HG03575 (cell line): Measurements from ENCODE around the gene VPS18.

Experiments
- ATAC-seq: cut with Tn5 transposase; IDR thresholded peaks from one replicate; pipeline ENCODE4 v1.9.1; 2021; ENCODE audit not compliant: unreplicated experiment, insufficient number of reproducible peaks, low FRiP score; ENCODE audit errors: extremely low read depth

Gene VPS18

GRCh38 chr15:40914486-40914885 is 20.2 kb downstream of the VPS18 start:
- ATAC-seq, result no peak

DNA sequence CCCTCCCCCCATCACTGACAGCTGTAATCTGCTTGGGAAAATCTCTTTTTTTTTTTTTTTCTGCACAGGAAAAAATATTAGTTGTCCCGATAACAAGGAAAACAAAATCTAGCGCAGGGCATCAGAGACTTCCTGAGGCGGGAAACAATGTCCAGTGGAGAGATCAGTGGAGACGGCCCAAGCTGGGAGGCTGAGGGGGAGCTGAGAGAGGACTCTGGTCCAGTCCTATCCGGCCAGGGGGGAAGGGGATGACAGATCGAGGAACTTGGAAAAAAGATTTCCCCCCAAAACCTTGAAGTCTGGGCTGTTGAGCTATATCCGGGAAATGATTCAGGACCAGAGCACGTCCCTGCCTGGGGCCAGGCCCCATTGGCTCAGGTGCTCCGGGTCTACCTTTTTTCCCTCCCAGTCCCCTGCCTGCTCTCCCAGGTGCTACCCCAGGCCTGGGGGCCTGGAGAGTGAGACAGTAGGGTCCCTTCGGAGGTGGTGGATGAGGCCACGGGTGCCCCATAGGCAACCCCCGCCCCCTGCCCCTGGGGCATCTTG is 20.9 kb downstream of the VPS18 start:
- no peak for ATAC-seq

GRCh38 chr15:40915679-40916078 is 21.4 kb downstream of the VPS18 start:
- ATAC-seq, result no peak

DNA sequence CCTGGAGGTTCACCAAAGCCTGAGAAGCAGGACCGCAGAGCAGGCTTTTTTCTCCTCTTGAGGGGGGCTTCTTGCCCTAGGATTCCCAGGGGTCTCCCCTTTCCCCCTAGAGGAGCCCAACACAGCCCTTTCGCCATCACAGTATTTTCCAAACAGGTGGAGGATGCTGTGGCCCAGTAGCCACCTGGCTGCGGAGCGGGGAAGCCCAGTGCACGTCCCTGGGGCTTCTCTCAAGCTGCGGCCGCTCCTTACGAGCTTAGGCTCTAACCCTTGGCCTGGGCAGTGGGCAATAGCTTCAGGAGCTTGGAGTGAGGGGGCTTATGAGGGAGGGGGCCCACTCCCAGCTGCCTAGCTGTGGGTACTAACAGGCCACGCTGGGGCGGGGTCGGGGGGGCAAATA is 23.3 kb downstream of the VPS18 start:
- no peak for ATAC-seq

- no peak for ATAC-seq
Measured at GRCh38 chr15:40918146-40918798, 24.0 kb downstream of the VPS18 start.

DNA sequence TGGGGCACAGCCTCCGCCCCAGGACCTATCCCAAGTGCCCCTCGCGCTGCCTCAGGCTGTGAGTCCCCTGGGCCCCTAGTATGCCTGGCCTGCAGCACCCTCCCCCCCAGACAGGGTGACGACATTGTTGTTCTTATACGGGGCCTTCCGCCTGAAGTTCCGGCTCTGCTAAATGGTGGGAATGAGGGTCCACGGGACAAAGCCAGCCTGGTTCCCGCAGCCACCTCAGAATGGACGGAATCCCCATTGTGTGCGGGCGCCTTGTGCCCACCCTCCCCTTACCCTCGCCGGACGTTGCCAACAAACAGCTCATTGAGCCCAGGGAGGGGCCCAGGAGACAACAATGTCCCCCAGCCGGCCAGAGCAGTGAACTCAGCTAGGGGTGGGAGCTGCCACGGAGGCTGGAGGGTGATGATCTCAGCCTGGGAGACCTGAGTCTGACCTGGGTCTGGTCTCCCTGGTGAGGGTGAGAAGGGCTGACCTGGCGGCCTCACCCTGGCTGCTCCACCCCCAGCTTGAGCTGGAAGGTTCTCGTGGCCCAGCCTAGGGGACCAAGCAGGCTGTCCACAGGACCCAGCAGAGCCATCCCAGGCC is 24.6 kb downstream of the VPS18 start:
- ATAC-seq, result no peak

DNA sequence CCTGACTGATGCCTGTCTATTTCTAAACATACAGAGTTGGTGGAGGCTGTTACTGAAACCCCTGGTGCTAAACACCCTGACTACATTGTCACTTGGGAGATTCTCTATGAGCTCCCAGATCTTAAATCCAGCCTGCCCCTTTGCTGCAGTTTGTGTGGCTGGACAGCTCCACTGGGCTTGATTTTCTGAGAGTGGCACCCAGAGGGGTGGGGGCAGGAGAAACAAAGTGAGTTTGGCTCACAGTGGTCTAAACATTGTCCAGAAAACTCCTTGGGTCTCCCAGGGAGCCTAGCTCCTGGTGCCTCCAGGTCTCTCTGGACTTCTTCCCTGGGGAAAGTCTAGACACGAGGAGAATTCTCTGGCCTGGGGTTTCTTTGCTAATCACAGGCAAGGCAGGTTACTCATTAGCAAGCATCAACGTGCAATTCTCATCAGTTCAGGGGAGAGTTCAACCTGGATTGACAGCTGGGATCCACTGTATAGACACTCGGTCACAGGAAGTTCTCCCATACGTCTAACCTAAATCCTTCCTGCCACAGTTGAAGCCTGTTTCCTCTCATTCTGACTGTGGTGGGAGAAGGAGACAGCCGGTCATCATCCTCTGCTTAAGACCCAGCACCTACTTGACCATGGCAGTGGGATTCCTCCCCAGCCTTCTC is 27.8 kb downstream of the VPS18 start:
- ATAC-seq, result no peak

DNA sequence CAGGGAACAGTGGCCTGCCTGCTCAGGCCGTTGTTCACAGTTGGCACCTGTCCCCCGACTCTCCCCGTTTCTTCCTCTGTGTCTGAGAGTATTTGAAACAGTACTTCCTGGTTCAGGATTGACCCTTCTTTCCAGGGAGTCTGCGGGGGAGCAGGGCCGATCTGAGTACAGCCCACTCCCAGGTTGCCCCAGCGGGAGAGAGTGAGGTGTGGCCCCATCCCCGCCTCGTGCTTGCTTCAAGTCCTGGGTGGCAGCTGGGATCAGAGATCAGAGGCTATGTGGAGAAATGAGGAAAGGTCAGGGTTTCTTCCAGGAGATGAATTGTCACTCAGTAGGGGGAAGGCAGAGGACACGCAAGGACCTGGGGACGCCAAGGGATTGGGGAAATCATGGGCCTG is 28.4 kb downstream of the VPS18 start:
- no peak for ATAC-seq

GRCh38 chr15:40923551-40923950 is 29.3 kb downstream of the VPS18 start:
- ATAC-seq, result no peak

DNA sequence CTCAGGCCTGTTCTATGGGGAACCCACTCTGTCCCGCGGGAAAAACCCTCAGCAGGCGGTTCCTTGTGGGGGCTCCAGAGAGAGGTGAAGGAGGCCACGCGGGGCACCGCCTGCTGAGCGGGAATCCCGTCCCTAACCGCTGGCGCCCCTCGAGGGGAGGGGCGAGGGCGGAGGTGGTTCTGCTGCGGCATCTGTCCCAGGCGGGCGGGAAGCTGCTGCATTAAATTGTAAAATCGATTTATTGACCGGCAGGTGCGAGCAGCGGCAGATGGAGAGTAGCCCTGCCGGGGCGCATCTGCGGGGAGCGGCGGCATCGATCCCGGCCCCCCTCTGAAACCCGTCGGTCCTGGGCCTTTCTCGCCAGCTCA is 31.2 kb downstream of the VPS18 start:
- no peak for ATAC-seq

- no peak for ATAC-seq
Measured at GRCh38 chr15:40925863-40926658, 31.8 kb downstream of the VPS18 start.

GRCh38 chr15:40926659-40927494 is 32.6 kb downstream of the VPS18 start:
- no peak for ATAC-seq

GRCh38 chr15:40927495-40927872 is 33.2 kb downstream of the VPS18 start:
- ATAC-seq, result no peak

DNA sequence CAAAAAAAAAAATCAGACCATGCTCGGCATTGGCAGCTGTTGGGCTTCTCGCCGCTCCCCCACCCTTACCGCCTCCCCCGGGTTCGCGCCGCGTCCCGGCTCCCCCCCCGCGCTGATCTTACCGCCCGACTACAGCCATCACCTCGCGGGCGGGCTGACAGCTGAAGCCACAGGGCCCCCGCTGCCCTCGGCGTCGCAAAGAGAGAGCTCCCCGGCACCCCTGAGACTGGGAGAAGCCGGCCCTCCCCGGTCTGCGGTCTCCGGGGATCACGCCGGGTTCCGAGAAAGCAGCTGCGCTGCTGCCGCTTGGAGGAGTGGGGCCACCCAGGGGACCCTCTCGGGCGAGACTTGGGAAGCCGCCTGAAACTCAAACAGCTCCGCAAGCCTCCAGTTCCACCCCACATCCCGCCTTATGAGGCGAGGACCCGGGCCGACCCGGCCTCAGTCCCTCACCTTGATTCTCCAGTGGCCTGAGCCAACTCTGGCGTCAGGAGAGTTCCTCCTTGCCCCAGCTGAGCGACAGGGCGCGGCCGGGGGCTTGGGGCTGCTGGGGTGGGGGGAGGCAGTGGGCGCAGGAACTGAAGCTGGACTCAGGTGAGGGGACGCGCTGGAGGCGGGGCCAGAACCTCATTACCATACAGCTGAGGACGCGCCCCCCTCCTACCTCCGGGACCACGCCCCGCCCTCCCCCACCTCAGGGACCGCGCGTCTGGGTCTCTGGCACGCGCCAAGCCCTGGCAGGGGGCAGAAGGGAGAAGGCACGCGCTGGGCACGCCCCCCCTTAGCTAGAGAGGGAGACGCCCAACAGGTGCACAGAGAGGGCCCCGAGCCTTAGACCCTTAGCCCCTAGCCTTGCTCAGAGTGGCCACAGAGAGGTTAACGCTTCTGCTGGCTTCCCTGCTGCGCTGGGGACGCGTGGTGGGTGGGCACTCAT is 33.9 kb downstream of the VPS18 start:
- no peak for ATAC-seq

DNA sequence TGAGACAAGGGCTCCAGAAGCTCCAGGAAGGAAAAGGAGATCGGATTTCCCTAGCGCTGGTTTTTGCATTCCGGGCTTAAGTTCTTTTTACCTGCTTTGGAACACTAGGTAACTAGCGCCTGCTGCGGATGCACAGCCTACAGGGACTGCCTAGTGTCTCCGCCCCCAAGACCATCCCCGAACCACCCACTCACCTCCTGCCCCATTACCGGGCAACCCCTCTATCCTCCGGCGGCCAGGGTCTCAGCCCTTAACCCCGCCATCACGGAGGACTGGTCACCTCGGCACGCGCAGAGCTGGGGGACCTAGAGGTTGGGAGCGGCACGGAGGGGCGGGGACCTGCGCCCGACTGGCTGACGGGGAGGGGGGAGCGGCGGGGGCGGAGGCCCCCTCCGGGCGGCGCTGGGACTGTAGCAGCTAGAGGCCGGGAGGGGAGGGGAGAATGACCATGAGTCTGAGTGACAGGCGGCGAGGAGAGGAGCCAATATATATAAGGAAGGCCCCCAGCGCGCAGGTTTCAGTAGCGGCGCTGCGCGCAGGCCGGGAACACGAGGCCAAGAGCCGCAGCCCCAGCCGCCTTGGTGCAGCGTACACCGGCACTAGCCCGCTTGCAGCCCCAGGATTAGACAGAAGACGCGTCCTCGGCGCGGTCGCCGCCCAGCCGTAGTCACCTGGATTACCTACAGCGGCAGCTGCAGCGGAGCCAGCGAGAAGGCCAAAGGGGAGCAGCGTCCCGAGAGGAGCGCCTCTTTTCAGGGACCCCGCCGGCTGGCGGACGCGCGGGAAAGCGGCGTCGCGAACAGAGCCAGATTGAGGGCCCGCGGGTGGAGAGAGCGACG is 34.8 kb downstream of the VPS18 start, which contains the start of gene DLL4:
TSS of gene DLL4 (plus strand) at position 520 of the 839 bp plus-strand sequence. CDS start 329 bp downstream, outside the sequence.
- no peak for ATAC-seq

- ATAC-seq, result no peak
Measured at GRCh38 chr15:40929660-40930429, 35.6 kb downstream of the VPS18 start.
